Stimulated activated CD4-positive, alpha-beta T cell treated with anti-CD3 and anti-CD28 coated beads, TNF-alpha, amount 100 ng/mL, for 24 hours (primary cell): ENCODE results near the gene HRH2.
"Not testable (repeated sequence)": the region's sequence is repeated elsewhere in the genome, so short reads cannot be mapped to it uniquely, and the experiment has no call there.

ENCODE experiments used
- DNase-seq, 3 experiments: peaks; one replicate each; pipeline ENCODE4 v3.0.0-alpha.2; 2020; ENCODE audit warnings: low read depth in 3 of 3

HRH2 gene, protein sequence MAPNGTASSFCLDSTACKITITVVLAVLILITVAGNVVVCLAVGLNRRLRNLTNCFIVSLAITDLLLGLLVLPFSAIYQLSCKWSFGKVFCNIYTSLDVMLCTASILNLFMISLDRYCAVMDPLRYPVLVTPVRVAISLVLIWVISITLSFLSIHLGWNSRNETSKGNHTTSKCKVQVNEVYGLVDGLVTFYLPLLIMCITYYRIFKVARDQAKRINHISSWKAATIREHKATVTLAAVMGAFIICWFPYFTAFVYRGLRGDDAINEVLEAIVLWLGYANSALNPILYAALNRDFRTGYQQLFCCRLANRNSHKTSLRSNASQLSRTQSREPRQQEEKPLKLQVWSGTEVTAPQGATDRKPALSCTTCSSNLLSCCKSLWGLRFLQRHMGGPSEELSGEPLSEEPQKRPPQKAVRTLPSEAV

DNA sequence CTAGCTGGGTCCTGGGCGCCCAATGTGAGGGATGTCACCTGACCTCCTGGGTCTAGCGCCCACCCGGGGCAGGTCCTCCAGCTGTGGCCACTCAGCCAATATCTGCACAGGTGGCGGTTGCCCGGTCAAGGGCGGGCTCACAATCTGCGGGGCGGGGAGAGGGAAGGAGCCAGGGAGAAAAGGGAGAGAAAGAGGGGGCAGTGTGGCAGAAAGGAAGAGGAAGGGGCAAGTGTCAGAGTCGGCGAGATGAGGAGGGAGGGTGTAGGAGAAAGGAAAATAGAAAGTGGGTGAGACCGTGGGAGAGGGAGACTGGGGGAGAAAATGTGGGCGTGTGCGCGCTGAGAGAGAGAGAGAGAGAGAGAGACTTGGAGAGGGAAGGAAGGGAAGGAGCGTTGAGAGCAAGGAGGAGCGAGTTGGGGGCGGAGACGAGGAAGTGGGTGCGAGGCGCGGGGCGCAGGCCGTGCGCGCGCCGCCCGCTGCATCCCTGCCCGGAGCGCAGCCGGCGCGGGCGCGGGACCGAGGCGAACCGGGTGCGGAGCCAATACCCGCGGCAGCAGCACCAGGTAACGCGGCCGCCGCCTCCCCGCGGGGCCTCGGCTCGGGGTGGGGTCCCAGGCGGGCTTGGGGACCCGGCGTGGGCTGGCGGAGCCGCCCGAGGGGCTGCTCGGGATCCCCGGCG is at the start of gene HRH2:
Gene HRH2, plus strand, starts transcription at position 479 of the 679 bp plus-strand sequence. CDS start 25,163 bp downstream, outside the sequence.
- DNase-seq: peak in 2 of 3 experiments; percentile 39 to 68

DNA sequence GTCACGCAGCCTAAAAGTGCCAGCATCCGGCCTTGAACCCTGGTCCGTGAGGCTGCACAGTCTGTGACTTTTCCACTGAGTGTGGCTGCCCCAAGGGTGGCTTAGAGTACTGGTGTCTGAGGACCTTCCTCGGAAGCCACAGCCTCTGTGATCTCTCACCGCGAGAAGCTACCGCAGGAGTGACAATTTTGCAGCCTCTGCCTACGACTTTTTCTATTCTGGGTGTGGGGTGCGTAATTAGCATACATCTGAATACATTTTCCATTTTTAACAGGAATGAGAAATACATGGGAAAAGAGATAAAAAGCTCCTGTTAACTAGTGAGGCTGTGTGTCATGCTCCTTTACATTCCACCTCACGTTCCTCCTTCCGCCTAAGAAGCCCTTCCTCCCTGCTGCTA is 48.3 kb upstream of the HRH2 start:
- peak; percentile 3 to 51 (median 5) for DNase-seq

DNA sequence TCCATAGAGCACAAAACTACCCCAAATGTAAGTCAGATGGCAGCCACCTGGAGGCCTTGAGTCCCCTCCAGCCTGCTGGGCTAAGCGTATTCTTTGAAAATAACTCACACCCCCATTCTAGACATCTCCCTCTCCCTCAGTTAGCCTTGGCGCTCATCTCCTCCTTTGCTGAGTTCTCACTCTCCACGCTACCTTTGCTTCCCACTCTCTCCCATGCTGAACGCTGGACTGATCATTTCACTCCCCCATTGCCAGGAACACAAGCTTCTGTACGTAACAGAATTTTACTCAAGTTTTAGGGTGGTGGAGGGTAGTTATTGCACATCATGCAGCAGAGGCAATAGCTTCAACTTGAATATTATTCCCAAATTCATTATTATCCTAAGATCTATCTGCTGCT is 47.5 kb upstream of the HRH2 start:
- DNase-seq: no peak

DNA sequence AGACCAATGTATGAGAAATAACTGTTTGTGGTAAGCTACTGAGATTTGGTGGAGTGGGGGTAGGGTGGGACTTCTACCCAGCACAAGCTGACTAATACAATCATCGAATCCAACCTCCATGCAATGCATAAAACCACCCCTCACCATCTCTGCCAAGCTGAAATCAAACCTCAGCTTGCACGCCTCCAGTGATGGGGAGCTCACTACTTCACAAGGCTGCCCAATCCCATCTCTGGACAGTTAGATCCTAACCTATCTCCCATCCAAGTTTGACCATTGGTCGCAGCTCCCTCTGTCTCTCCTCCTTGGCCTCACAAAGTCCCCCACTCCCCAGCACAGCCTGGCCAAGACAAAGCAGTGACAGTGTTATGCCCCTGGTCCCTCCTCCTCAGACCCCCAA is 47.0 kb upstream of the HRH2 start:
- DNase-seq: no peak

DNA sequence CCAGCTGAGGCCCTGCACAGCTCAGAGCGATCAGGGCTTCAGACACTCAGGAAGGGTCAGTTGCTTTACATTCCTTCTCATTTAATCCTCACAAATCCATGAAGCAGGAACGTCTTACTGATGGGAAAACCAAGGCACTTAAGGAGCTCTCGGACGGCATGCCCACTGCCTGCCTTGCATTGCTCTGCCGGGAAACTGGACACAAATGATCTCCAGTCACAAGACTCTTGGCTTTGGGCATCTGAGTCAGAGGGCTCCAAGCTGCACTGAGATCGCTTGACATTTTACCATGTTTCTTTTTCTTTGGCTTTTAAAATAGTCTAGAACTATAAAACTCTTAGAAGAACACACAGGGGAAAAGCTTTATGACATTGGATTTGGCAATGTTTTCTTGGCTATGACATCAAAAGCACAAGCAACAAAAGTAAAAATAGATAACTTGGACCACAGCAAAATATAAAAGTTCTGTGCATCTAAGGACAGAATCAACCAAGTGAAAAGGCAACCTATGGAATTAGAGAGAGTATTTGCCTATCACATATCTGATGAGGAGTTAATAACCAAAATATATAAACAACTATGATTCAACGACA is 43.6 kb upstream of the HRH2 start:
- no peak for DNase-seq

DNA sequence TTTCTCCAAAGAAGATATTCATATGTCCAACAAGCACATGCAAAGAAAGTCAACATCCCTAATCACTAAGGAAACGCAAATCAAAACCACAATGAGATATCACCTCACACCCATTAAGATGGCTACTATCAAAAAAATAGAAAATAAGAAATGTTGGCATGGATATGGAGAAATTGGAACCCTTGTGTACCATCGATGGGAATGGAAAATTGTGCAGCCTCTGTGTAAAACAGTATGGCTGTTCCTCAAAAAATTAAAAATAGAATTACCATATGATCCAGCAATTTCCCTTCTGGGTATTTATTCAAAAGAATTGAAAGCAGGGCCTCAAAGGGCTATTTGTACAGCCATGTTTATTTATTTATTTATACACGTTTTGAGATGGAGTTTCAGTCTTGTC is 43.0 kb upstream of the HRH2 start:
- no peak for DNase-seq

DNA sequence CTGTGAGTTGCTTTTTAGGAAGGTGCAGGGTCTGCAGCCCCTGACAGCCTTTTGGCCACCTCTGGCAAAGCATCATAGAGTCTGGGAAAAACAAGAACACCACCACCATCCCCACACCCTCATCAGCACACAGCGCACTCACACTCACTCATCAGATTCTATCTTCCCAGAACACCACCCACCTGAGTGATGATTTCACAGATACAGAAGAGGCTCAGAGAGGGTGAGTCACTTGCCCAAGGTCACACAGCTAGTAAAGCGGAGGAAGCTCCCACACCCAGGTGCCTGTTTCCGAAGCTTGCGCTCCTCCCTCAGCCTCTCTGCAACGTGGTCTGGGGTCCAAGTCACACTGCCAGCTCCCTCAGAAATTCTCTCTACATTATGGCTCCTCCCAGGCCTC is 41.8 kb upstream of the HRH2 start:
- peak in 1 of 3 experiments; percentile 18 for DNase-seq

DNA sequence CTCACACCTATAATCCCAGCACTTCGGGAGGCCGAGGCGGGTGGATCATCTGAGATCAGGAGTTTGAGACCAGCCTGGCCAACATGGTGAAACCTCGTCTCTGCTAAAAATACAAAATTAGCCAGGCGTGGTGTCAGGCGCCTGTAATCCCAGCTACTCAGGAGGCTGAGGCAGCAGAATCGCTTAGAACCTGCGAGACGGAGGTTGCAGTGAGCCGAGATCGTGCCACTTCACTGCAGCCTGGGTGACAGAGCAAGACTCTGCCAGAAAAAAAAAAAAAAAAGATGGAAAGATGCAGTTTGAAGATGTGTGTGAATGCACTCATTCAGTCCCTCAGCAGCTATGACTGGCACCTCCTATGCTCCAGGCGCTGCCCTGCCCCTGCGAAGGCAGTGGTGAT is 41.3 kb upstream of the HRH2 start:
- not testable (repeated sequence) for DNase-seq

DNA sequence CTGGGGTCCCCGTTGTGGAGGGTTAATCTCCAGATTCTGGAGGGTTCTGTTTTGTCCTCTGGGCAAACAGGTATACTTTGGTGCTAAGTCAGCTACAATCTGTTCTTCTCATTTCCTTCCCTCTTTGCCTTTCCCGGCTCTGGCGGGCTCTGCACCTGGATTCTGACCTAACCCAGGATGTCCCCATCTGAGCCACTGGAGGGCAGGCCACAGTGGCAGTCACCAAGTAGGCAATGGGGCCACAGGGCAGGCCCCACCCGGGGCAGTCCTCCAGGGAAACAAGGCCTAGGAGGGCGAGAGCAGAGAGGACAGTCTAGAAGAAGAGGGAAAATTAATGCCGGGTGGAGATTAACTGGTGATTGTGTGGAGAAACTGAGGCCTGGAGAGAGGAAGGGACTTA is 40.4 kb upstream of the HRH2 start:
- no peak for DNase-seq

DNA sequence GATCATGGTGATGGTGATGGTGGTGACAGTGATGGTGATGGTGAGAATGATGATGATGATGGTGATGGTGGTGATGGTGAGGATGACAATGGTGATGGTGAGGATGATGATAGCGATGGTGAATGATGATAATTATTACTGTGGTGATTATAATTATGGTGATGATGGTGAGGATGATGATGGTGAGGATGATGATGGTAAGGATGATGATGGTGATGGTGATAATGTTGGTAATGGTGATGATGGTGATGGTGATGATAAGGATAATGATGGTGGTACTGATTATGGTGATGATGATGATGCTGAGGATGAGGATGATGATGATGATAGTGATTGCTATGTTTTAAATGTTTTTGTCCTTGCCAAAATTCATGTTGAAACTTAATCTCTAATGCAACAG is 37.3 kb upstream of the HRH2 start:
- DNase-seq: no peak

DNA sequence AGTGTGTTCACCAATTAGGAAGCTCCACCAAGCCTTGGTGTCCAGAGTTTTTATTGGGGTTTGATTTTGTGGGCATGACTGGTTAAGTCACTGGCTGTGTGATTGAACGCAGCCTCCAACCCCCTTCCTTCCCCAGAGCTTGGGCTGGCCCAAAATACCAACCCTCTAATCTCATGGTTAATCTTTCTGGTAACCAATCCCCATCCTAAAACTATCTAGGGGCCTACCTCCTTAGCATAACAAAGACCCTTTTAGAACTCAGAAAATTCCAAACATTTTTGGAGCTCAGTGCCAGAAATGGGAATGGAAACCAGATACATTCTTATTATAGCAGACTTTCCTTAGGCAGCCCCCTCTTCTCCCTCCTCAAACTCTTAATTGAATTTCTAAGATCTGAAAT is 35.9 kb upstream of the HRH2 start:
- no peak for DNase-seq

DNA sequence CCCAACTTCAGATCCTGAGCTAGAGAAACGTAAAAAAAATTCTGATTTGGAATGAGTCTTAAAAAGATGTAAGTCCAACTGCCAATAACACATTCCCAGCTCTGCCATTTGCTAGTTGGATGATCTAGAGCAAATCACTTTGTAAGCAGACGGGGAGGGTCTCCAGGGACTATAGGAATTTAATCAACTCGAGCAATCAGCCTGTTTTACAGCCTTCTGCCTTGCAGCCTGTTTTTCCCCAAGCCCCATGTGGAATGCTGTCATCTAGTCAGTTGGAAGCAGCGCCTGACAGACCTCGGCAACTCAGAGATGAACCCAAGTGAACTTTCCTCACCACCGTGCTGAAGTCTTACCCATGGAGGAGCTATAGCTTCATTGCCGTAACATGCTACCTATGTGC is 34.8 kb upstream of the HRH2 start:
- DNase-seq: no peak

DNA sequence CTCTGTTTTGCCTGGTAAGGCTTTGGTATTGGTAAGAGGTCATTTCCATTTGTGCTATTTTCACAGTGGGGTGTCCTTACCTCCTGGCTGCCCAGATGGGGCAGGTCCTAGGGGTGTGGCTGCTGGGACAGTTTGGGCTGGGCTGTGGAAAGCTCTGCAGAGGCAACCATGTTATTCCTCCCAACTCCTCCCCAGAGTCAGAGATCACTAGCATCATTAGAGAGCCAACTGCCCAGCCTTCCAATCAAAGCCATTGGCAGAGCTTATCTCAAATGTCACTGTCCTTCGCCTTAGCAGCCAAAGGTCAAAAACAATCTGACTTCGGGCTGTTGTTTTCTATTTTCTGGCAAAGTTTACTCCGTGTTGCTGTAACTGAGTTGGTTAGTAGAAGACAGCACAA is 33.6 kb upstream of the HRH2 start:
- no peak for DNase-seq

DNA sequence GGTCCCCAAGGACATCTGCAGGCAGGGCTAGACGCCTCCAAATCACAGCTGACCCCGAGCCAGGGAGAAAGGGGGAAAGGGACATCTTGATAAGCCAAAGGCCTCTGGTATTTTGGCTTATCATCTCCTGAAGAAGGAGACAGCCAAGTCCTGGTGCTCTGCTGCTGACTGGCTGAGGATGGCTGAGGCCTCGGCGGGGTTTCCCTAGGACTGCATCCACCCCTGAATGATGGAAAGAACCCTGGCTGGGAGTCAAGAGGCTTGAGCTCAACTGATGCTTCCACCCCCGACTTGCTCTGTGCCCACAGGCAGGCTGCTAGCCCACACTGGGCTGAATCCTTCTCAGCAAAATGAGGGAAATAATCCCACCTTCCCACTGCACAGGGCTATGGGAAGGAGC is 30.9 kb upstream of the HRH2 start:
- DNase-seq: no peak

DNA sequence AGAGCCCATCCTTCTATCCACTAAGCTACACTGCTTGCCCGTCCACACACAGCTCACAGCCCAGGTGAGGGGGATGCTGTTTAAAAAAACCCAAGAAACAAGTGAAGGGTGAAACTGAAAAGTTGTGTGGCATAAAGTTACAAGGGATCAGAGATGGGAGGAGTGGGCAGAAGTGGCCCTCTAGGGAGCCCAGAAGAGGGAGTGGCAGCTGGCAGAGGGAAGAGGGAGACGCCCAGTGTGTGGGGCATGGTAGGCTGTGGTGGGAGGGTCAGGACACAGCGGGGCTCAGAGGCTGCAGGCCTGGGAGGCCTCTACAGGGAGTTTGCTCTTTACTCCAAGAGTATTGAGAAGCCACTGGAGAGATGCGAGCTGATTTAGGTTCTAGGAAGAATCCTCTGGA is 30.1 kb upstream of the HRH2 start:
- no peak for DNase-seq

DNA sequence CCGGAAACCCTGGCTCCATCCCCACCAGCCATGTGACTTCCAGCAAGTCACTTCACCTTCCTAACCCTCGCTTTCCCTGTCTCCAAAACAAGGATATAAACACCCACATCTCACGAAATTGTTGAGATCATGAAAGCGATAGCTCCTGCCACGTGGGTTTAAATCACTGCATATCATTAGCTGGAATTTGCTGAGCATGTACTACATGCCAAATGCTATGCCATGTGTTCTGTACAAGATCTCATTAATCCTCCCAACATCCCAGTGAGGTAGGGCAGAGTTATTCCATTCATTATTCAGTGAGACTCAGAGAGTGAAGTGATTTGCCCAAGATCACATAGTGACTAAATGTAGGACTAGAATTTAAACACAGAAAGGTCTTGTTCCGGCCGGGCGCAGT is 29.2 kb upstream of the HRH2 start:
- no peak for DNase-seq

DNA sequence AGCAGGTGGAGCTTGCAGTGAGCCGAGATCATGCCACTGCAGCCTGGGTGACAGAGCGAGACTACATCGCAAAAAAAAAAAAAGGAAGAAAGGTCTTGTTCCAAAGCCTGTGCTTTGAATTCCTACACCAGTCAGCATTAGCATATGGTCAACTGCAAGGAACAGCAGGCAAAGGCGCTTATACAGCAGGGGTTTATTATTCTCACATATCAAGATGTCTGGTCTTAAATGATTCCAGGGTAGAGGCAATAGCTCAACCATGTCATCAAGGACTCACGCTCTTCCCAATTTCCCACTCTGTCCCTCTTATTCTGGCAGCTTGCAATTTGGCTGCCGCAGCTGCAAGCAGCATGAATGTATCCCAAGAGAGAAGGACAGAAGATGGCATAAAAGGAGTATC is 28.6 kb upstream of the HRH2 start:
- DNase-seq: no peak

DNA sequence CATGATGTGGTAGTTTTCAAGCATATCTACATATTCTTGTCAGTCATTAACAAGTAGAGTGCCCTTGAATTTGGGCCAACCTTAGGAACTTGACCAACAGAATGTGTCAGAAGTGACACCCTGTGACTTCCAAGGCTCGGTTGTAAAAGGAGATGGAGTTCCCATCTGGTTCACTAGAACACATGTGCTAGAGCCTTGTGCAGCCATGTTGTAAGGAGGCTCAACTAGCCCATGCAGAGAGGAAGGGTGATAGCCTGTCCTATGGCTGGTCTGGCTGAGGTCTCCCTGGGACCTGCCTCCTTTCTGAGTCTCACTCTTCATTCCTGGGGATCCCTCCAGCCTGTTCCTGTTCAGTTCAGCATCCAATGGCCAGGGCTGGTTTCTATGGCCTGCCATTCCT is 28.1 kb upstream of the HRH2 start:
- no peak for DNase-seq

DNA sequence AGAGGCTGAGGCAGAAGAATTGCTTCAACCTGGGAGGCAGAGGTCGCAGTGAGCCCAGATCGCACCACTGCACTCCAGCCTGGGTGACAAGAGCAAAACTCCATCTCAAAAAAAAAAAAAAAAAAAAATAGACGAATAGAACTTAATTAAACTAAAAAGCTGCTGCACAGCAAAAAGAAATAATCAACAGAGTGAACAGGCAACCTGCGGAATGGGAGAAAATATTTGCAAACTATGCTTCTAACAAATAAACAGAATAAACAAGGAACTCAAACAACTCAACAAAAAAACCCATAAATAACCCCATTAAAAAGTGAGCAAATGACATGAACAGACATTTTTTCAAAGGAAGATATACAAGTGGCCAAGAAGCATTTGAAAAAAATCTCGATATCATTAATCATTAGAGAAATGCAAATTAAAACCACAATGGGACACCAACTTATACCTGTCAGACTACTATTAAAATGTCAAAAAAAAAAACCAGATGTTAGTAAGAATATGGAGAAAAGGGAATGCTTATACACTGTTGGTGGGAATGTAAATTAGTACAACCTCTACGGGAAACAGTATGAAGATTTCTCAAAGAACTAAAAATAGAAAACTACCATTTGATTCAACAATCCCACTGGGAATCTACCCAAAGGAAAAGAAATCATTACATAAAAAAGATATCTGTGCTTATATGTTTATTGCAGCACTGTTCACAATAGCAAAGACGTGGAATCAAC is 21.9 kb upstream of the HRH2 start:
- DNase-seq: no peak

DNA sequence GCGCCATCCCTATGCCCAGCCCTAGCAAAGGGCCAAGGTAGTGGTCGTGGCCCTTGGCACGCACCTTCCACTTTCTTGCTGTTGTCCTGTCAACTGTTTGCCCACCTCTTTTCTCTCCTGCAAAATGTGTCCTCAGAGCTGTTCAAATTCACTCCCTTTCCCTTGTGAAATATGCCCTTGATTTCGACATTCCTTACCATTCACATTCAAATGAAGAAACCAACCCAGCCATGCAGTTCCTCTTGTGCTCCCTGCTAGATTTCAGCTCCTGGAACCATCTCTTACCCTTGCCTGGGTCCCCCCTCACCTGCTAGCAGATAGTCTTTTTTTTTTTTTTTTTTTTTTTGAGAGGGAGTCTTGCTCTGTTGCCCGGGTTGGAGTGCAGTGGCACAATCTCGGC is 19.6 kb upstream of the HRH2 start:
- no peak for DNase-seq

DNA sequence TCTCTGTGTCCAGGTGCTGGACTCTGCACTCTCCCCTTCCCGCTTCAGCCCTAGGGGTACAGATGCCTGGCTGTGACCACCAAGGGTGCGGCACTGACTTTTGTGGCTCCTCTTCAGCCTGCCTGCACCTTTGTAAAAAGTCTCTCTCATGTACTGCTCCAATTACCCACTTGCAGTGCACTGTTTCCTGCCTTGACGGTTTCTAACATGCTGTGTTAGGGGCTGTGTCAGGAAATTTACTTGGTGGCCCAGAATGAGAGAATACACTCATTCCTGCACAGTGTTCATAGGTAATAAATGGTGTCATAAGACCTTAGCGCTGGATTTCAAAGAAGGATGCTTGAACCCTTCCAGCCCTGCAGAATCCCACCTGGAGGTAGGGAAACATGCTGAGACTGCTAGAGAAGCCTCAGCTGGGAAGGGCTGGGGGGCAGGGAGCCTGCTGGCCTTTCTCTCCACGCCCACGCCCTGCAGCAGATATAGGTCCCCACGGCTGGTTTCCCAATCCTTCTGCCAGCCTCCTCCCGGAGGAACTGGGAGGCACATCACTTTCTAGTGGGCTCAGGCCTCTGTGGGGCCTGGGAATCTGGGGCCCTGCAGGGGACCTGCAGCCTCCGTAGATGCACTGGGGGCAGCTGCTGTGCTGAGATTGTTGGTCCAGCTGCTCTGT is 17.6 kb upstream of the HRH2 start:
- no peak for DNase-seq

DNA sequence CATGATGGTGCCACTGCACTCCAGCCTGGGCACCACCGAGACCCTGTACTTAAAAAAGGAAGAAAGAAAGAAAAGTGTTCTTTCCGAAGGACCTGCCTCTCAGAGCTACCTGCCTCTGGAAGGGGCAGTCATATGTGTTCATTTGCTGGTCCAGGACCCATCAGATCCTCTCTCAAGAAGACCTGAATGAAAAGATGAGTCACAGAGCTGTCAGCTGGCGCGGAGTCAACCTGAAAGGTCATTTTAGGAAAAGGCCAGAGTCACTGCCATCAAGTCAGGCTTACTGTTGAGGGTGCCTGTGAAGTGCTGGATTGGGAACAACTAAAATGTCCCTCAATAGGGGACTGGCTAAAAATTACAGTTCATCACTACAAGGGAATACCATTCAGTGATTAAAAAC is 14.9 kb upstream of the HRH2 start:
- DNase-seq: no peak
